IMR-90 (cell line): ENCODE results near the gene OR2T12. TPM values are rescaled to one million over a fixed set of nuclear protein-coding genes. Genes with fewer than 3 reads are reported as not detected.
"Not testable (repeated sequence)": the region's sequence is repeated elsewhere in the genome, so short reads cannot be mapped to it uniquely, and the experiment has no call there.

ENCODE experiments used
- ATAC-seq: fragments of 200-7000 bp; cut with Tn5 transposase; 2 replicates; pipeline ENCODE4 v1.9.1; 2020; ENCODE audit warnings: low read depth, mild to moderate bottlenecking, moderate library complexity
- BruUV-seq: library from RNA; stranded (reverse); fragments of 400-500 nt; replicated peaks from 2 replicates; lab custom pipeline; 2021; lab: Mats Ljungman, UMichigan
- CTCF ChIA-PET: fragments of 300-600 bp; formaldehyde crosslinking; extraction: SDS; loops from one replicate; lab custom pipeline; 2021; ENCODE audit warnings: antibody characterized with exemption; lab: Yijun Ruan, JAX
- POLR2A ChIA-PET: fragments of 300-600 bp; sonication (Branson Sonifier 250); formaldehyde crosslinking; loops from one replicate; lab custom pipeline; 2022; ENCODE audit warnings: antibody characterized with exemption; ENCODE audit not compliant: unreplicated experiment; lab: Charles Lee
- DNase-seq: peaks from one replicate; pipeline ENCODE4 v3.0.0; 2013
- H2AFZ ChIP-seq: replicated peaks from 2 replicates; pipeline ENCODE3; 2013; ENCODE audit warnings: low read length, mild to moderate bottlenecking; ENCODE audit not compliant: poor library complexity
- H2AK5ac ChIP-seq: 2 replicates; pipeline ENCODE4 v1.6.1; 2013; ENCODE audit warnings: low read depth, low read length, inconsistent platforms
- H2AK9ac ChIP-seq: replicated peaks from 2 replicates; pipeline ENCODE3; 2013; ENCODE audit warnings: mild to moderate bottlenecking, low read depth, low read length, moderate library complexity; ENCODE audit not compliant: poor library complexity
- H2BK120ac ChIP-seq: 2 replicates; pipeline ENCODE4 v1.6.1; 2013; ENCODE audit warnings: low read depth, low read length, inconsistent platforms
- H2BK15ac ChIP-seq: 3 replicates; pipeline ENCODE4 v1.6.1; 2013; ENCODE audit warnings: low read depth, low read length, inconsistent platforms
- H2BK20ac ChIP-seq: 2 replicates; pipeline ENCODE4 v1.6.1; 2013; ENCODE audit warnings: low read depth, mild to moderate bottlenecking, inconsistent platforms, low read length, moderate library complexity
- H2BK5ac ChIP-seq: 2 replicates; pipeline ENCODE4 v1.6.1; 2013; ENCODE audit warnings: mild to moderate bottlenecking, low read depth, low read length, inconsistent platforms; ENCODE audit not compliant: poor library complexity, severe bottlenecking
- H3K14ac ChIP-seq: replicated peaks from 2 replicates; pipeline ENCODE4 v1.6.1; 2013; ENCODE audit warnings: low read depth, low read length, inconsistent platforms
- H3K18ac ChIP-seq: 2 replicates; pipeline ENCODE4 v1.6.1; 2013; ENCODE audit warnings: low read depth, low read length, control low read depth
- H3K23ac ChIP-seq: 2 replicates; pipeline ENCODE4 v1.6.1; 2013; ENCODE audit warnings: low read depth, low read length, inconsistent platforms
- H3K27ac ChIP-seq: 2 replicates; pipeline ENCODE4 v1.5.1; 2013; ENCODE audit warnings: mild to moderate bottlenecking, control low read depth, low read length; ENCODE audit not compliant: insufficient read depth
- H3K27me3 ChIP-seq: 2 replicates; pipeline ENCODE4 v1.6.1; 2013; ENCODE audit warnings: low read length; ENCODE audit not compliant: control insufficient read depth, insufficient read depth
- H3K36me3 ChIP-seq: 2 replicates; pipeline ENCODE4 v1.6.1; 2013; ENCODE audit warnings: low read length, mixed read lengths; ENCODE audit not compliant: control insufficient read depth, insufficient read depth
- H3K4ac ChIP-seq: 2 replicates; pipeline ENCODE4 v1.6.1; 2013; ENCODE audit warnings: low read depth, low read length, inconsistent platforms
- H3K4me1 ChIP-seq: 2 replicates; pipeline ENCODE4 v1.6.1; 2013; ENCODE audit warnings: low read length, mixed read lengths; ENCODE audit not compliant: control insufficient read depth, insufficient read depth
- H3K4me2 ChIP-seq: 2 replicates; pipeline ENCODE4 v1.6.1; 2013; ENCODE audit warnings: low read depth, mild to moderate bottlenecking, control low read depth, low read length, moderate library complexity
- H3K4me3 ChIP-seq: 2 replicates; pipeline ENCODE4 v1.5.1; 2013; ENCODE audit warnings: low read depth, mild to moderate bottlenecking, control low read depth, low read length, moderate library complexity; ENCODE audit not compliant: insufficient read depth
- H3K56ac ChIP-seq: 2 replicates; pipeline ENCODE4 v1.6.1; 2013; ENCODE audit warnings: low read length, inconsistent platforms; ENCODE audit not compliant: insufficient read depth; ENCODE audit errors: extremely low read depth
- H3K79me1 ChIP-seq, 2 experiments: 2 replicates each; pipeline ENCODE4 v1.6.1; 2013; ENCODE audit warnings: low read length in 2 of 2, inconsistent platforms in 1 of 2, low read depth in 1 of 2
- H3K9ac ChIP-seq: 2 replicates; pipeline ENCODE4 v1.6.1; 2013; ENCODE audit warnings: low read depth, low read length, control low read depth
- H3K9me1 ChIP-seq: 2 replicates; pipeline ENCODE4 v1.6.1; 2013; ENCODE audit warnings: low read length, inconsistent platforms; ENCODE audit not compliant: insufficient read depth
- H3K9me3 ChIP-seq: 2 replicates; pipeline ENCODE4 v1.6.1; 2013; ENCODE audit warnings: low read length; ENCODE audit not compliant: control insufficient read depth, insufficient read depth
- H4K20me1 ChIP-seq: 2 replicates; pipeline ENCODE4 v1.6.1; 2013; ENCODE audit warnings: low read length, inconsistent platforms; ENCODE audit not compliant: insufficient read depth
- H4K5ac ChIP-seq: 2 replicates; pipeline ENCODE4 v1.6.1; 2013; ENCODE audit warnings: mild to moderate bottlenecking, low read depth, low read length, control low read depth
- H4K8ac ChIP-seq, 2 experiments: 2 replicates each; pipeline ENCODE4 v1.6.1; 2013; ENCODE audit warnings: low read depth in 2 of 2, low read length in 2 of 2, control low read depth in 1 of 2, inconsistent platforms in 1 of 2
- H4K91ac ChIP-seq: 2 replicates; pipeline ENCODE4 v1.6.1; 2013; ENCODE audit warnings: low read depth, low read length, inconsistent platforms; ENCODE audit not compliant: insufficient read depth
- WGBS, 2 experiments: methylation state at CpG; one replicate each; pipeline versions ENCODE4 v1.1.5 to v1.1.7; 2013; ENCODE audit warnings: missing lambda C conversion rate in 2 of 2; ENCODE audit not compliant: insufficient read length in 1 of 2; ENCODE audit errors: extremely low coverage in 2 of 2; 5-methylcytosine and 5-hydroxymethylcytosine counted together
- dilution Hi-C: fragments of 300-500 bp; cut with HindIII; formaldehyde crosslinking; loops from one replicate; pipeline ENCODE4 v1.14.3; 2018; ENCODE audit warnings: low sequenced_read_pairs; ENCODE audit not compliant: unreplicated experiment
- in situ Hi-C: fragments of 300-500 bp; cut with MboI; formaldehyde crosslinking; loops from 3 replicates; pipeline ENCODE4 v1.14.3; 2019; ENCODE audit warnings: low sequenced_read_pairs, inconsistent platforms, mixed read lengths
- intact Hi-C: fragments of 100-400 bp; cut with micrococcal nuclease; formaldehyde crosslinking; loops from 2 replicates; pipeline ENCODE4 v1.10.0; 2022
- polyA plus RNA-seq, 3 experiments: library from polyadenylated mRNA; depleted of rRNA; stranded (reverse); fragments of >200 nt; gene quantifications; 2 replicates each; pipeline ENCODE4 v1.2.3, GENCODE V29; 2012; ENCODE audit warnings: low replicate concordance in 1 of 3
- total RNA-seq: library from RNA; depleted of rRNA; stranded (reverse); fragments of >200 nt; gene quantifications from 2 replicates; pipeline ENCODE4 v1.2.3, GENCODE V29; 2012

The OR2T12 gene
- total and polyA plus RNA-seq, 2 of the 4 experiments (the other 2 are of a cell fraction), result not detected

GRCh38 chr1:248273225-248273624 lies 30.0 kb downstream of the OR2T12 start:
- H4K8ac ChIP-seq, intact Hi-C loops, H3K27ac ChIP-seq, ATAC-seq, H3K36me3 ChIP-seq, POLR2A ChIA-PET, H2BK15ac ChIP-seq, H2AK9ac ChIP-seq, H2BK20ac ChIP-seq, DNase-seq, H3K9me3 ChIP-seq, BruUV-seq, H4K20me1 ChIP-seq, H3K4me2 ChIP-seq, H3K4me3 ChIP-seq, H3K14ac ChIP-seq, H2BK5ac ChIP-seq, H3K56ac ChIP-seq, H3K9ac ChIP-seq, CTCF ChIA-PET, H3K4ac ChIP-seq, H3K9me1 ChIP-seq, H4K5ac ChIP-seq, H2AFZ ChIP-seq, H4K91ac ChIP-seq, H3K79me1 ChIP-seq, H2AK5ac ChIP-seq, in situ Hi-C loops, H3K18ac ChIP-seq, H2BK120ac ChIP-seq, H3K23ac ChIP-seq, dilution Hi-C loops, H3K4me1 ChIP-seq, H3K27me3 ChIP-seq: not testable (repeated sequence)
- no CpG with 5 or more reads among the region's 16 CpGs for WGBS, 2 experiments
